Activated effector memory CD4-positive, alpha-beta T cell treated with Interleukin-2 at 50 U/mL for 16 hours (primary cell): ENCODE results near the gene SSTR3.
A peak's percentile ranks its signal among the peaks of the same experiment; 100 is the strongest.
"Not testable (repeated sequence)": the region's sequence is repeated elsewhere in the genome, so short reads cannot be mapped to it uniquely, and the experiment has no call there.

Experiments
- DNase-seq: peaks from one replicate; pipeline ENCODE4 v3.0.0-alpha.2; 2020

Gene SSTR3

GRCh38 chr22:37178350-37179125 lies 33.7 kb downstream of the SSTR3 start:
- DNase-seq, result no peak

- DNase-seq, result no peak
Measured at GRCh38 chr22:37177755-37178154, 34.5 kb downstream of the SSTR3 start.

- no peak for DNase-seq
Measured at GRCh38 chr22:37177221-37177620, 35.1 kb downstream of the SSTR3 start.

GRCh38 chr22:37176464-37177061 lies 35.7 kb downstream of the SSTR3 start:
- DNase-seq, result no peak

GRCh38 chr22:37175414-37176281 lies 36.6 kb downstream of the SSTR3 start:
- DNase-seq, result no peak

GRCh38 chr22:37174964-37175363 lies 37.3 kb downstream of the SSTR3 start:
- no peak for DNase-seq

- no peak for DNase-seq
Measured at GRCh38 chr22:37173709-37174108, 38.6 kb downstream of the SSTR3 start.

GRCh38 chr22:37172266-37173245 lies 39.7 kb downstream of the SSTR3 start:
- DNase-seq, result no peak

GRCh38 chr22:37171662-37172061 lies 40.6 kb downstream of the SSTR3 start:
- no peak for DNase-seq

- not testable (repeated sequence) for DNase-seq
Measured at GRCh38 chr22:37170689-37171405, 41.4 kb downstream of the SSTR3 start.

- no peak for DNase-seq
Measured at GRCh38 chr22:37169947-37170688, 42.2 kb downstream of the SSTR3 start.

GRCh38 chr22:37169406-37169805 lies 42.9 kb downstream of the SSTR3 start:
- no peak for DNase-seq

- DNase-seq, result no peak
Measured at GRCh38 chr22:37167981-37168647, 44.2 kb downstream of the SSTR3 start.

GRCh38 chr22:37167176-37167980 lies 44.9 kb downstream of the SSTR3 start:
- DNase-seq, result no peak

- peak; percentile 76 for DNase-seq
Measured at GRCh38 chr22:37166675-37167066, 45.6 kb downstream of the SSTR3 start.

- DNase-seq, result no peak
Measured at GRCh38 chr22:37165940-37166674, 46.2 kb downstream of the SSTR3 start.

GRCh38 chr22:37165066-37165465 lies 47.2 kb downstream of the SSTR3 start:
- no peak for DNase-seq

- DNase-seq, result no peak
Measured at GRCh38 chr22:37164505-37164887, 47.8 kb downstream of the SSTR3 start.
